Activated naive CD4-positive, alpha-beta T cell (primary cell): ENCODE measurements around the gene SNCB.

ENCODE experiments used
- DNase-seq, 4 experiments: peaks; one replicate each; lab custom pipeline; 2025; lab: John Stamatoyannopoulos, UW

Gene SNCB

DNA sequence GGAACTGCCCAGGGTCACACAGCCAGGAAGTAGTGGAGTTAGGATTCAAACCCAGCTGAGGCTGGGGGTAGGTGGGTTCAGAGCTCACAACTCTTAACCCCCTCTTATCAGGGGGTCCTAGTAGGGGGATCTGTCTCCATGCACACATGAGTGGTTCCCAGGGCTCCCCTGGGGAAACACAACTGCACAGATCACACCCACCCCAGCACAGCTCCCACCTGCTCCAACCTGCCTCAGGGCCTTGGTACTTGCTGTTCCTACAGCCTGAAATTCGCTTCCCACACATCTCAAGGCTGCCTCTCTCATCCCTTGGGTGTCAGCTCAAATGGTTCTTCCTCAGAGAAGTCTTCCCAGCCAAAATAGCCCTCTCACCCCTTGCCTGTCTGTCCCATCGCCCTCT lies 4.8 kb downstream of the SNCB start:
- no peak for DNase-seq

DNA sequence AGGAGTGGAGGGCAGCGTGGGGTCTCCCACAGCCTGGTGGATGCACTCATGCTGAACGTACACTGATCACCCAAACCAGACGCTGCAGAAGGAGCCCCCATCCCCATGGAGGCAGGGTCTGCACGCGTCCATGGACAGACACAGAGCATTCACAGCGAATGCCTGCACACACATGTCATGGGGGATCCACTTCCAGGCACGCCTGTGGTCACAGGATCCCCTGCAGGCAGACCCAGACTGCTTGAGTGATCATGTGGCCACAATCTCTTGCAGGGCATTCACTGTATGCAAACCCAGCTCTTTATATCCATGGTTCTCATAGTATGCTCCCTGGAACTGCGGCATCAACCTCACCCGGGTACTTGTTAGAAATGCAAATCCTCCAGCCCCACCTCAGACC lies 5.4 kb downstream of the SNCB start:
- DNase-seq, result no peak

DNA sequence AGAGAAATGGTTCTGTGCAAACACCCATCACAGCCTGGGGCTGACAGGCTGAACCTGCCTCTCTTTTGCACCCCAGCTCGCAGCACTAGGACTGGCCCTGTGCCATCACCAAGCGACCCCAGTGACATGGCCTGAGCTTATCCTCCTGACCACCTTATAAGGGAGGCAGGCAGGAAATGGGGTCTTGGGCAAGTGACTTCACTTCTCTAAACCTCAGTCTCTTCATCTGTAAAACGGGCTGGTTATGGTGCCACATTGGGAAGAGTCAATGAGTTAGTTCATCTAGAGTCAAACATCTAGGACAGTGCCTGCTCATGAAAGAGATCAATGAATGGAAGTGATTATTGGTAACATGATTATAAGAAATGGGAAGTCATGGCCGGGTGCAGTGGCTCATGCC lies 6.2 kb downstream of the SNCB start:
- no peak for DNase-seq

DNA sequence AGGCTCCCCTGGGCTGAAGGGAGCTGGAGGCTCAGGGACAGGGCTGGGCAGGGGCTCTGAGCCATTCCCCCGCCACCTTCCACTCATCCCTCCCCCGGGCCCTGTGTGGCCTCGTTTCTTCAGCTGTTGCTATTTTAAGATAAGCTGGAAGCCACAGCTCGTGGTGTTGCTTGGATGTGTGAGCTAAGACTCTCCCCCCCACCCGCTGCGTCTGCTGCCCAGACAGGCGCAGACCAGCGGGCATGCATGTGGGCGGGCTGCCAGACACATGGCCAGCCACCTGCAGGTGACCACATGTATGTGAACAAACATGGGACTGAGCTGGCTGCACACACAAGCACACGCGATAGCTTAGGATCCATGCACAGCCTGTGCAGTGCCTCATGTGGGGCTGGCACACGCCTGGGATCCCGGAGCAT lies 8.7 kb downstream of the SNCB start:
- DNase-seq, result no peak

DNA sequence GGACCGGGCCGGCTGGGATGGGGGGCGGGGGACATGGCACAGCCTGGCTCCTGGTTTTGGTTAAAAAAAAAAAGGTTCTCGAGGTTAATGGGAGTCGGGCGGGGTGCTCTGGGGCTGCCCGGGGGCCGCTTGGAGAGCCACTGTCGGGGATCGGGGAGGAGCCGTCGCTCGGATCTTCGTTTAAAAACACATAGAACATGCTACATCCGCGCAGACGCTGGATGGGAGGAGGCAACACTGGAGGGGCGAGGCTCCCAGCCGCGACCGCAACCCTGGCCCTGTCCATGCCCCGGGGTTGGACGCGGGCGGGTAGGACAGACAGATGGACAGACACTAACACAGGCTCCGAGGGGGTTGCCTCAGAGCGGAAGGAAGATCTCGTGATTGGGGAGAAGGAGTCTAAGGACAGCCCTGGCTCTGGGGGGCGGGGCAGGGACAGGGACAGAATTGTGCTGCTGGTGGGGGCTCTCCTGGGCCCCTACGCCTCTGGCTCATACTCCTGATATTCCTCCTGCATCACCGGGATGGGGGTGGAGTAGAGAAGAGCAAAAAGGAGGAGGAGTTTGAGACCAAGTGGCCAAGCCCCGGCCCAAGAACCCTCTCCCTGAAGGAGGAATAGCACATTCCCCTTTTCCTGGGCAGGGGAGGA lies 9.9 kb downstream of the SNCB start:
- no peak for DNase-seq

DNA sequence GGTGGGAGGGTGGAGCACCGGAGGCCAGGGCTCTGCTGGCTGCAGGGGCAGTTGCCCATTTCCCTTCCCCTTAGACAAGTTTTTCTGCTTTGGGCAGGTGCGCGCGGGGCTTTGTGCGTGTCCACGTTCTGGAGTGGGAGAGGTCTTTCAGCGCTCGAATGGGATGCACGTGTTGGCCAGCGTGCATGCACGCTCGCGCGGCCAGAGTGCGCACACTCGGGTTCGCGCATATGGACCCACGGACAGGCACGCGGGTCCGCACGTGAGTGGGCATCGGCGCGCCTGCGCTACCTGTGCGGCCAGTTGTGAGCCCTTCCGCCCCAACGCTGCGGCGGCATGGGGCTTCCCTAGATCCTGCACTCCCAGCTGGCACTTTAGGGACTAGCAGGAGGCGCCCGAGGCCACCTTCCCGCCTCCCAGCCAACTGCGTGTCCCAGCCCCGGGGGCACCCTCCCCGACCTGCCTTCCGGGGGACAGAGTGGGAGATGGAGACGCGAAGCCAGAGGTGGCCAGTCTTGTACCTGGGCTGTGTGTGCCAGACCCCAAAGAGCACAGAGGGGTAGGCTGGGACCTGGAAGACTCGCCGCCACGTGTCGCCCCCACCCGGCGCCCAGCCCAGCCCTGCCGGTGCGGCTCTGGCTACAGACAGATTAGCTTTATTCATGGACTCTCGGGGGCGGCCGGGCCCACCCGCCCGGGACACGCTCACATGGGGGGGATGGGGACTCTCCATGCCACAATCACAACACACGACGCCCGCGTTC lies 10.6 kb downstream of the SNCB start:
- no peak for DNase-seq

DNA sequence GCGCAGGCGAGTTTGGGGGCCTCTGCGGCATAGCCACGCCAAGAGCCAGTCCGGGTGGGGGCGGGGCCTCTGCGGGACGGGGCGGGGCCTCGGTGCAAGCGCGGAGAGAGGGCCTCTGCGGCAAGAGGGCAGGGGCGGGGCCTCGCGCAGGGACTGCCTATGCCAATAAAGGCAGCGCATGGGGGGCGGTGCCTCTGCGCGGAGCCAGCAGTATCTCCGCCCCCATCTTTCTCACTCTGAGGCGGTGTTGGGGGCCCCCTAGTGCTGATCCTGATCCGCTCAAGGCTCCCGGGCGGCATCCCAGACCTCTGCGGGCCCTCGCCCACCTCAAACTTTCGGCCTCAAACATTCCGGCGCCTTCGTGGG lies 11.1 kb downstream of the SNCB start:
- peak; percentile 20 to 65 (median 36) for DNase-seq

DNA sequence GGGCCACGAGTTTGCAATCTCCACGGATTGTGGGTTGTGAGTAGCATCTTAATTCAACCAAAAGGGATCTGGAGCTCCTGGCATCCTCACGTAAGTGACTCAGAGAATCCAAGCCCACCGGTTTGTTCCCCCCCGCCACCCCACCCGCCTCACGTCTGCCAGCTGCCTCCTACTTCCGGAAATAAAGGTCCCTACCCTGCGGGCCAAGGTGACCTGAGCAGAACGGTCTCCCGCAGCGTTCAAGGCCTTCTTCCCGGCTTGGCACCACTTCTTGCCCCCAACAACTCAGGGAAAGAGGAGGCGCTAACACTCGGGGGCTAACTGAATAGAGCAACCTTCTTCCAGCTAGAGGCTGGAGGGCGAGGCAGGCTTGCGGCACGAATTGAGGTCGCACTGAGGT lies 11.6 kb downstream of the SNCB start:
- DNase-seq, result no peak

DNA sequence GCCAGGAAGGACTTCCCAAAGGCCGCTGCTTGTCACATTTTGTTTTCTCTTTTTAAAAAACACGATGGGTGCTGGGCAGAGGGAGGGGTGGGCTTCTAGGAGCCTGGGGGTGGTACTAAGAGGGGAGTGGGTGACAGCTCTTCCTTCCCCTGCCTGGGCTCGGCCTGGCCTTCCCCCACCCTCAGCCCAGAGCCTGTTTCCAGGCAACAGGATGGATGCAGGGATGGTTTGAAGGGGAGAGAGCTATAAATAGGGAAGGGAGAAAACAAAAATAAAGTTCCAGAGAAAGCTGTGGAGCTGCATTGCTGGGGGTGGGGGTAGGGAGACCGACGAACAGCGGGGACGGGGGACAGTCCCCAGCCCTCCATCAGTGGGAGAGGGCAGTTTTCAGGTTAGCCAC lies 13.8 kb downstream of the SNCB start:
- DNase-seq, result no peak

DNA sequence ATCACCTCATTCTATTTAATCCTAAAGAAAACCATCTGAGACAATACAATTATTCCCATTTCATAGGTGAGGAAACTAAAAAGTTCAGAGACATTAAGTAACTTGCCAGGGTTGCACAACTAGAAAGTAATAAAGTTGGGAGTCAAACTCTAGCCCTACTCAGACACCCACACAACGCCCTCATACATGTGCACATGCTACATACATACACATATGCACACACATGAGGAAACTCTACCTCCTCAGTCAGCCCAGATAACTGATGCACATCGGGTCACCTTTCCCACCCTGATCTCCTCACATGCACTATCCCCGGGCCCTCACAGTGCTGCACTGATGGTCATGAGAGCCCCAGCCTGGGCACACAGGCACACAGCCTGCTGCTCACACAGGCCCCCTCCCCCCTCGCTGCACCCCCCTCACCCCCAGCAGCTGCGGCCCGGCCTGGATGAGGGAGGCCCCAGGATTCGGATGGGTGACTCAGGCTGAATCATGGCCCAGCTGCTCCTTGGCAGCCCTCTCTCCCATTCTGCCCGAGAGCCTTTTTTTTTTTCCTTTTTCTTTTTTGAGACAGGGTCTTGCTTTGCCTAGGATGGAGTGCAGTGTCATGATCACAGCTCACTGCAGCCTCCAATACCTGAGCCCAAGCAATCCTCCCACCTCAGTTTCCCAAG lies 15.4 kb downstream of the SNCB start:
- DNase-seq, result no peak

DNA sequence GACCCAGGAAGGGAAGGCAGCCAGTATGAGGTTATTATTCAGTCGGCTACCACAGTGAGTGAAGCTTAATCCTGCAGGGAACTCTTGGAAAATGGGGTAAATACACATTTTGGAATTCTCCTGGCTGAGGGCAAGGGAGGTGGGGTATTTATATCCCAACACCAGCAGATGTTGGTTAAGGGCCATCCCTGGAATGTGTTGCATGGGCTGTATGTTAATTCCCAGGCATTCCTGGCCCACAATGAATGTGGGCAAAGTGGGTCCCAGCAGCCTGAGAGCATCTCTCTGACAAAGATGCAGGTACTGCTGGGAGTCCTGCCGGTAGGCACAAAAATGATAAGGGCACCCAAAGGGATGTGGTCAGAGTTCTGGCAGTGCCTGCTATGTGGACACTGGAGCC lies 17.5 kb downstream of the SNCB start:
- no peak for DNase-seq

DNA sequence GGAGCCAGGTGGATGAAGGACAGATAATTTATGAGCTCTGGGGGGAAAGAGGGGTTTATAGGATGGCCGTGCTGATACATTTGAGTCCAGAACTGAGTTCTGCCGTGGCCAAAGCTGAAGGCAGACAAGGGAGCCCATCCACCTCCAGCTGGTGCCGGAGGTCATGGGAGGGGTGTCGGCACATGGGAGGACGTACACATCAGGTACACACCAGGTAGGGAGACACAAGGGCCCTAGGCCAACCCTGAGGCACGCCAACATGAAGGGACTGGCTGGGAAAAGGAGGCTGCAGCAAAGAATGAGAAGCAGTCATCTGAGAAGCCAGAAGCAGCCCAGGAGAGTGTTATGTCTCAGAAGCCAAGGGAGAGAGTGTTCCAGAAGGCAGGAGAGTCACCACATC lies 18.3 kb downstream of the SNCB start:
- no peak for DNase-seq

DNA sequence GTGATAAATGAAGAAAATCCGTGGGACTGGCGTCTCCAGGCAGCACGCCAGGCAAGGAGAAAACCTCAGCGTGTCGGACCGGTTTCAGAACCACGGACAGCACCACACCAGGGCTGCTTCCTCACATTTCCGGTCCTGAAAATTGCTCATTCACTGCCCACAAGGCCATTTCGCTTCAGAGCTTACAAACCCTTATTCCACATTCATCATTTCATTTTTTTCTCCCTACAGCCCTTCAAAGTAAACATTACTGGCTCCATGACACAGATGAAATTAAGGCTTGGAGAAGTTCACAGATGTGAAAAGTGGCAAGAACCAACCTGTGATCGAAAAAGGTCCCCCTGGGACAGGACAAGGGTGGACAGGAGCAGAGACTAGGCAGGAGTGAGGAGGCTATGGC lies 18.9 kb downstream of the SNCB start:
- DNase-seq, result peak in 2 of 4 experiments; percentile 27 to 48

DNA sequence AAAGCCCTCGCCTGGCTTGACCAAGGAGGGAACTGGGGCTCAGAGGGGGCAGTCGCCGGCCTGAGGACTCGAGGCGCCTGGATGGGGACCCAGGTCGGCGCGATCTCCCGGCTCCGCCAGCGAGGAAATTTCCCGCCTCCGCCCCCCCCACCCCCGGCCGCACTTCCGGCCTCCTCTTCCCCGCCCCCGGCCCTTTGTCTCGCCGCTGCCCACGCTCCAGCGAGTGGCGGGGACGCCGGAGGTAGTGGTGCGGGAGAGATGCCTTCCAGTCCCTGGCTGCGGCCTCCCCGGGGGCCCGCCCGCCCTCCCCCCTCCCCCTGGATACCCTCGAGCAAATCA lies 19.9 kb downstream of the SNCB start:
- no peak for DNase-seq

DNA sequence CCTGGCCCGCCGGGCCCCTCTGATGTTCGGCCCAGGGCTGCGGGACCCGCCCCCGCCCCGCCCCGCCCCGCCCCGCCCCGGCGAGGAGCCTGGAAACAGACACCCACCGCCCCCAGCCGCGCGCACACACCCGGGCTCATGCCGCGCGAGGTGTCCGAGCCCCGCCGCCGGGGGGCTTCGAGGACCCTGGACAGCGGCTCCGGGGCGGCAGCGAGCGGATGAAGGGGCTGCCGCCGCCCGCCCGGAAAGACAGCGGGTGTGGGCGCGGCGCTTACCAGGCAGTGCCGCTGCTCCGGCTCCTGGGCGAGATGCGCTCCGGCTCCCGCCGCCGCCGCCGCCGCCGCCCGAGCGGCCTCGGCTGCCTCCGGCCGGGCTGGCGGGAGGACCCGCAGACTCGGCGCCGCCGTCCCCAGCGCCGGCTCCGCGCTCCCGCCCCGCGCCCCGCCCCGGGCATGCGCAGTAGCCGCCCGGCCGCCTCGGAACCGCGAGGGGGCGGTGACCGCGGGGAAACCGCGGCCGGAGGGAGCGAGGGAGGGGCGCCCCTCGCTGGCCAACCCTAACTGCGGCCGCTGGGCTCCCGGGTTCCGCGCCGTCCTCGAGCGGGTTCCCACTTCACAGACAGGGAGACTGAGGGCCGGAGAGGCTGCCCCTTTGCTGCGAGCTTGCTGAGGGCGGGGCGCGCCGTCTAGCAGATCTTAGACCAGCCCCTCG lies 20.5 kb downstream of the SNCB start, which contains the start of gene GPRIN1:
Gene GPRIN1 (minus strand): TSS at position 433 of the 711 bp plus-strand sequence. CDS start 10,322 bp downstream, outside the sequence.
- peak in 1 of 4 experiments; percentile 38 for DNase-seq

DNA sequence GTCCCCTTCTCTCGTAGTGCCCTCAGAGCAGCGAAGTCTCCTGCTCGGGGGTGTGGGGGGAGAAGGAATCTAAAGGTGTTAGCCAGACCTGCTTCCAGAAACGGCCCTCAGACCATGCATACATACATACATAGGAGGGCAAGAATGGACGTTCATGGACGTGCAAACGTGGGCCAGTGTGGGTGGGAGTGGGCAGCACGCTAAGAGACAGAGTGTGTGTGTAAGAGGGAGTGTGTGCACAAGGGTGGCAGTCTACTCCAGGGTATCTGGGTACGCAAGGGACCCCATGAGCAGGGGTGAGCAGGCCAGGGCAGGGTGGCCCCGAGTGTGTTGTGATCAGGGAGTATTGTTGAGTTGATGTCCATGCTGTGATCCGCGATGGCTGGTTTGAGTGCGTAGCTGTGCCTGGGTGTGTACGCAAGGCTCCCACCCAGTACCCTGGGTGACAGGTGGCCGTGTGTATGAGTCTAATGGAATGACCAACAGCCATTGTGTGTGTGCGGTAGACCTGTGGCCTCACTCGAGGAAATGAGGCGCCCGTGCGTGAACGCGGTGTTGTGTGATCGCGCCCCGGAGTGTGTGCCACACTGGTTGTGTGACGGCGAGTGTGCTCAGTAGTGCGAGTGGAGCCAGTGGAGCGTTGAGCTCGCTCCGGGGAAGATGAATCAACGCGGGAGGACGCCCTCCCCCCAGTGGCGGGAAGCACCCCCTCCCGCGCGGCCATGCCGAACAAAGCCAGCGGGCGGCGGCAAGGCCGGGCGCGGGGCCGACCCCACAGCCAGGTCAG lies 21.2 kb downstream of the SNCB start:
- no peak for DNase-seq

DNA sequence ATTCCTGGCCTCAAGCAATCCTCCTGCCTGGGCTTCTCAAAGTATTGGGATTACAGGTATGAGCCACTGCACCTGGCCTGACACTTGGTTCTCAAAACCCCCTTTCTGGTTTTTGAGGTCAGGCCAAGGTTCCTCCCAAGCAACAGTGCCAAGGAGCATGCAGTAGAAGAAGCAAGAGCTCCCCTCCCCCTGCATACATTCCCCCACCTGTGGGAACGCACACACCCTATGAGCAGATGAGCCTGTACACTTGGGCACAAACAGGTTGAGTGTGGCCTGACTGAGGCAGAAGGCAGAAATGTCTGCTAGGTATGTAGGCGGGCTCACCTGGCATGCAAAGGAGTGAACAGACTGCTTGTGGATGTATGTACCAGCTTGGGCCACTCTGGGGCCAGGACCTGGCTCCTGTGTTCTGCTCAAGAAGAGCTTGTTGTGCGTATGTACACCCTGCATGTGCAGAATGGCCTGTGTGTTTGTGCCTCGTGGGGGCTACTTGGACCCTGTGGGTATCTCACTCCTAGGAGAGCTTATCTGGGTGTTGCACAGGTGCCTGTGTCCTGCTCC lies 22.1 kb downstream of the SNCB start:
- DNase-seq, result no peak

DNA sequence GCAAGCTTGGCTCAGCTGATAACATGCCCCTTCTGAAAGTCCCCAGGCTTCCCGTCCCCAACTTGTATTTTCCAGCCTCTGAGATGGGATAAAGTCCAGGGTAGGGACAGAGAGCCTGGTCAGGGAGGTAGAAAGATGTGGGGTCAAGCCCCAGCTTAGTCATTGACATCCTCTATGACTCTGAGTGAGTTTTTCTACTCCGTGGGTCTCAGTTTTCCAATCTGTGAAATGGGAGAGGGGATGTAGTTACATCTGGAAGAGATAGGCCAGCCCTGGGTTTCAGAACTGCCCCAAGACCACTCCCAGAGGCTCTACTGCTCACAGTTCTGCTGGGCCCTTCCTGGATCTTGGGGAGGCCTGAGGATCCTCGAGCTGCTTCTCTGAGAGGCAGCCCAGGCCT lies 23.5 kb downstream of the SNCB start:
- no peak for DNase-seq

DNA sequence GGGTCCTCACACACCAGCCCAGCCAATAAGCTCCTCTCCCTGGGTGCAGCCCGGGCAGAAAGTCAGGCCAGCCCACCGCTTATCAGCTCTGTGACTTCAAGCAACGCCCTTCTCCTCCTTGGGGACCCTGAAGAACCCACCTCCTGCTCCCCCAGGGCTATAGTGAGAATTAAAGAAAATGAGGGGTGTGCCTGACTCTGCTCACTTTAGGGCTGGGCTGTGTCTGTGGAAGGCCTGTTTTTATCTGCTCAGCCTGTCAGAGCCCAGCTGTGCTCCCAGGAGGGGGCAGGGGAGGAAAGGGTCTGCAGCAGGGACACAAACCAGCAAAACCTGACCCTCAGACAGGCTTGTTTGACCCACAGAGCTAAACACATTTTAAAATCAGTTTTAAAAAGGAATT lies 24.3 kb downstream of the SNCB start:
- no peak for DNase-seq

DNA sequence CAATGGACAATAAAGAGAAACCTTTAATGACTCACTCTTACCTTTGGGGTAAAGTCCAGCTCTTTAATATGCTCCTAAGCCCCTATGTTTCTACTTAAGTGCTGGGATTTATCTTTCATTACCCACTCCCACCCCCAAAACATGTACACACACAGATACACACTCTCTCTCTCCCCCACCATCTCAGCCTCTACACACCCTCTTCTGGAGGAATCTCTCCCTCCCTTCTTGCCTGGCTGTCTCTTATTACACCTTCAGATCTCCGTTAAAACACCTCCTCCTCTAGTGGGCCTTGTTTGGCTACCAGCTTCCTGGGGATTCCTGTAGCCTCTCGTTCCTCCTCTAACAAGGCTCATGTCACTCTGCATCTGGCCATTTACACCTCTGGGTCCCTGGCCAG lies 27.2 kb downstream of the SNCB start:
- no peak for DNase-seq

DNA sequence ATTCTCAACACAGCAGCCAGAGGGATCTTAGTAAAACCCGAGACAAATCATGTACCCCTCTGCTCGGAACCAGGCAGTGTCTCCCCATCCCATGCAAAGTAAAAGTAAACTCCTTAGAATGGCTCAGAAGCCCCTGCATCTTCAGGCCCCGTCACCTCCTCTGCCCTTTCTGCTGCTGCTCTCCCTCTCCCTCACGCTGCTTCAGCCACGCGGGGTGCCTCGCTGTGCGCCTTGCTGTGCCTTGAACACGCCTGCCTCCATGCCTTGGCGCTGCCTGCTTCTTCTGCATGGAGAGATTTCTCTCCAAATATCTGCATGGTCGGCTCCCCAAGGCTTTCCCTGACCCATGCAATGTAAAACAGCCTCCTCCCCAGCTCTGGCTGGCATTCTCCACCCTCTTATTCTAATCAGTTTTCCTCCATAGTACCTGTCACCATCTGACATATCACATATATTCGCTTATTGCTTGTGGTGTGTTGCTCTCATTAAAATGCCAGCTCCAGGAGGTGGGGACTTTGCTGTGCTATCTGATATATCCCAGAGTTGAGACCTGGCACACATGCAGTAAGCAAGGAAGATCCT lies 28.3 kb downstream of the SNCB start:
- DNase-seq, result no peak
